OCI-LY3 (cell line): ENCODE results near the gene GPATCH1.

Experiments
- CTCF ChIP-seq: fragments of 200-600, 300-600 bp; sonication (generic); IDR thresholded peaks from 2 replicates; pipeline ENCODE4 v1.5.1; 2014; ENCODE audit warnings: antibody characterized with exemption, low read length, low read depth
- EZH2phosphoT487 ChIP-seq: fragments of 200-600 bp; shearing (Covaris generic); IDR thresholded peaks from 2 replicates; pipeline ENCODE4 v1.6.1; 2018; ENCODE audit warnings: antibody characterized with exemption, mixed run types, low read depth

GRCh38 chr19:33080761-33081681 is at the start of gene GPATCH1:
- no peak for TF ChIP-seq CTCF
- no peak for TF ChIP-seq EZH2phosphoT487
